ENCODE data around the gene SERPINA1.

SERPINA1 gene

DNA sequence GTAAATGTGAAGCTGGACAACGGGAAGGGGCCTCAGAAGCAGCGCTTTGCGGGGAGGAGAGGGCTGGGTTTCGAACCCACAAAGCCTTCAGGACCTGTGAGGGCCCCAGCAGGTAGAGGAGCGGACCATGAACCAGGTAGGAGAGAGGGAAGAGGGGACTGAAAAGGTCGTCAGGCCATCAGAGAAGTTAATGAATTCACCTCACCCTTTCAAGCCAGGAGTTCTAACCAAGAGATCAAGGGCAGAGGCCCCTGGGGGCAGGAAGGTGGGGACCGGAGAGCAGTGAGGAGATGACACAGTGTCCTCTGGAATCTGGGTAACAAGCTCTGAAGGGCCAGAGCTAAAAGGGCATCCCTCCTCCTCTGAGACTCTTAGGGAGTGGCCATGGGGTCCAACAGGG, 19.4 kb downstream of the SERPINA1 start:
- Histone ChIP-seq H3K9me3 (no peaks in the 10 kb centered on the region), H3K4me1 (no peaks in the 10 kb centered on the region), H3K36me3 (no peaks in the 10 kb centered on the region), H3K27me3 (peaks cover 11% of the 10 kb centered on the region), H3K4me3 (ENCODE audit: low read depth, low read length) (no peak overlapping the region)
- no peak for DNase-seq
- TF ChIP-seq, protein P1, sequence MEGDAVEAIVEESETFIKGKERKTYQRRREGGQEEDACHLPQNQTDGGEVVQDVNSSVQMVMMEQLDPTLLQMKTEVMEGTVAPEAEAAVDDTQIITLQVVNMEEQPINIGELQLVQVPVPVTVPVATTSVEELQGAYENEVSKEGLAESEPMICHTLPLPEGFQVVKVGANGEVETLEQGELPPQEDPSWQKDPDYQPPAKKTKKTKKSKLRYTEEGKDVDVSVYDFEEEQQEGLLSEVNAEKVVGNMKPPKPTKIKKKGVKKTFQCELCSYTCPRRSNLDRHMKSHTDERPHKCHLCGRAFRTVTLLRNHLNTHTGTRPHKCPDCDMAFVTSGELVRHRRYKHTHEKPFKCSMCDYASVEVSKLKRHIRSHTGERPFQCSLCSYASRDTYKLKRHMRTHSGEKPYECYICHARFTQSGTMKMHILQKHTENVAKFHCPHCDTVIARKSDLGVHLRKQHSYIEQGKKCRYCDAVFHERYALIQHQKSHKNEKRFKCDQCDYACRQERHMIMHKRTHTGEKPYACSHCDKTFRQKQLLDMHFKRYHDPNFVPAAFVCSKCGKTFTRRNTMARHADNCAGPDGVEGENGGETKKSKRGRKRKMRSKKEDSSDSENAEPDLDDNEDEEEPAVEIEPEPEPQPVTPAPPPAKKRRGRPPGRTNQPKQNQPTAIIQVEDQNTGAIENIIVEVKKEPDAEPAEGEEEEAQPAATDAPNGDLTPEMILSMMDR (IDR thresholded peaks at IDR 0.05; ENCODE audit: low read depth, low read length), result no peak

DNA sequence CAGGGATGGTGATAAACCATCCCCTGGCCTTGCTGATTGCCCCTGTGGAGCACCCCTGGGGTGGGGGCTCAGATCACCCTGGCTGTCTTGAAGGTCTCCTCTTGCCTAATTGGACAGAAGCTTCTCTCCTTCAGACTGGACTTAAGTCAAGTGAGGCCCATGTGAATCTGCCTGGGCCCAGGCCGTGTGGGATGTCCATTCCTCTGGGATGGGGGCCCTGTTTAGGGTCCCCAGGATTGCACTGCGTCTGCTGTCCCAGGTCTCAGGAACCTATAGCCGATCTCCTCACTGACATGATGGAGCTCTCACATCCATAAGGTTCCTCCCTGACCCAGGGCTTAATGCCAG, 20.2 kb downstream of the SERPINA1 start:
- Histone ChIP-seq H3K4me1 (no peaks in the 10 kb centered on the region), H3K4me3 (ENCODE audit: low read depth, low read length) (no peak overlapping the region), H3K36me3 (no peaks in the 10 kb centered on the region), H3K27me3 (peaks cover 7% of the 10 kb centered on the region), H3K9me3 (no peaks in the 10 kb centered on the region)
- DNase-seq, result no peak
- TF ChIP-seq, protein P1 (IDR thresholded peaks at IDR 0.05; ENCODE audit: low read depth, low read length), result no peak

DNA sequence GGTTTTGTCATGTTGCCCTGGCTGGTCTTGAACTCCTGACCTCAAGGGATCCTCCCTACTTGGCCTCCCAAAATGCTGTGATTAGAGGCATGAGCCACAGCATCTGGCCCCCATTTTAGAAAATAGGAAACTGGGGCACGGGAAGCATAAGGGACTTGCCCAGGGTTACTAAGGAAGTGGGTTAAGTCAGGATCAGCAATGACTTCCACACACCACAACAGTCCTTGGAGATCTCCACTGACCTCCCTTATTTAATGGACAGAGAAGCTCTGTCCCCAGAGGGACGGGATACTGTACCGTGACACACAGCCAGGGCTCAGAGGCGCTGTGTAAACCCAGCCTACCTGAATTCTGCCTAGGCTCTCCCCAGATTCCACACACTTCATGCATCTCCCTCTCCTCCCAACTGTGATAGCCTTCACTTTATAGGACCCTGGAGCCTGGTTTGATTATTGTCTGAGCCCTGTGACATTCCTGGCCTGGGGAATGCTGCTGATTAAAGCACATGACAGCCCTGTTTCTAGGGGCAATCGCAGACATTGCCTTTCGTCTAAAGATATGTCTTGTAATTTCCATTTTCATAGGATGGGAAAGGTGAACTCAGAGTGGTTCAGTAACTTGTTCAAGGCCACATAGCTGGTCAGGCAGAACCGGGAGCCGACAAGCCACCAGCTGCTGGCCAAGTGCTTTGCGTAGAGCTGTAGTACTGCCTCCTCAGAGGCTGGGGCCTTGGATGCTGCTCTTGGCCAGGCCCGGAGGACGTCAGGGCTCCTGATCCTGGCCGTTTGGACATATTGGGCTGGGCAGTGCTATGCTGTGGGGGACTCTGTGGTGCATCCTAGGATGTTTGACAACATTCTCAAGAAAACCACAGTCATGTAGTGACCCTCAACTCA, 20.8 kb downstream of the SERPINA1 start:
- H3K36me3 ChIP-seq, result no peaks in the 10 kb centered on the region
- peaks cover under 1% of the 10 kb centered on the region; the same call in 1 of the 2 replicates for H3K27me3 ChIP-seq
- no peak overlapping the region for H3K4me3 ChIP-seq (ENCODE audit: low read depth, low read length)
- no peaks in the 10 kb centered on the region for H3K9me3 ChIP-seq
- TF ChIP-seq, protein P1 (IDR thresholded peaks at IDR 0.05; ENCODE audit: low read depth, low read length), result no peak
- DNase-seq, result no peak
- no peaks in the 10 kb centered on the region for H3K4me1 ChIP-seq

DNA sequence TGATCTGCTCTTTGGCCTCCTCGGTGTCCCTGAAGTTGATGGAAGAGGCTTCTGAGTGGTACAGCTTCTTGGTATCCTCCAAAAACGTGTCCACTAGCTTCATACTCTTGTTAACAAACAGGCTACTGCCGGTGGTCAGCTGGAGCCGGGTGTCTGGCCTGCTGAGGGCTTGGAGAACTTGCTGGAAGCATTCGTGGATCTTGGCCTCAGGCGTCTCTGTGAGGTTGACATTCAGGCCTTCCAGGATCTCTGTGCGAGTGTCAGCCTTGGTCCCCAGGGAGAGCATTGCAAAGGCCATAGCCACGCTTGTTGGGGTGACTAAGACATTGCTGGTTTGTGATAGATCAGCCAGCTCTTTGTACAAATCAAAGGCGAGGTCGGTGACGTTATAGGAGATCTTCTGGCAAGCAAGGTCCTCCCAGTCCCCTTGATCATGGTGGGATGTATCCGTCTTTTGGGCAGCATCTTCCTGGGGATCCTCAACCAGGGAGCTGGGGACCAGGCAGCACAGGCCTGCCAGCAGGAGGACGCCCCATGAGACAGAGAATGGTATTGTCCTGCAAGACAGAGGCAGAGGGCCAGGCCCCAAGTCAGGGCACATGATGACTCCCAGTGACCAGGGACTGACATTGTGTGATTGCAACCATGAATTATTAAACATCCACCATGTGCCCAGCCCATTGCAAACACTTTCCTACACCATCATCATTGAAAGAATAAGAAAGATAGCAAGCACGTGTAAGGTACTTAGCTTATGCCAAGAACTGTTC, 22.1 kb downstream of the SERPINA1 start, which contains the start of gene SERPINA2:
SERPINA2 (minus strand) TSS at position 553 of the 770 bp plus-strand sequence.
- DNase-seq, result no peak
- Histone ChIP-seq H3K27me3 (no peaks in the 10 kb centered on the region; the same call in 1 of the 2 replicates), H3K9me3 (no peaks in the 10 kb centered on the region), H3K4me1 (no peaks in the 10 kb centered on the region), H3K36me3 (no peaks in the 10 kb centered on the region), H3K4me3 (ENCODE audit: low read depth, low read length) (no peak within 1 kb of the TSS)
- TF ChIP-seq, protein P1 (IDR thresholded peaks at IDR 0.05; ENCODE audit: low read depth, low read length), result no peak

DNA sequence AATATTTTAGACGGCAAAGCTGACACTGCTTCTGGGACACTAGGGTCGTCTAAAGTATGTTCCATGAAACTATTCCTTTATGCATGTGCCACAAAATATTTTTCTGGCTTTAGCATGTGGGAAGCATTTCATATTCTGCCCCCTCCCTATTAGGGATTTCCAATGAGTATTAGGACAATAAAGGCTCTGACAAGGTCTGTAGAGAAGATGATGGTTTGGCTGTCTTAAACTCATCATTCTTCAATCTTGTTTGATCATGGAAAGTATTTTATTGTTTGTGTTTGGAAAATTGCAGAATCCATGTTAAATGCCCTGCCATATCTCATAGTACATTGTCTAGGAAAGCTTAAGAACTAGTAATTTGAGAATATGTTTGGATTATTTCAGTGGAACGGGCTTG, 22.8 kb downstream of the SERPINA1 start:
- Histone ChIP-seq H3K36me3 (no peaks in the 10 kb centered on the region), H3K4me1 (no peaks in the 10 kb centered on the region), H3K27me3 (no peaks in the 10 kb centered on the region; the same call in 1 of the 2 replicates), H3K9me3 (no peaks in the 10 kb centered on the region), H3K4me3 (ENCODE audit: low read depth, low read length) (no peak overlapping the region)
- TF ChIP-seq, protein P1 (IDR thresholded peaks at IDR 0.05; ENCODE audit: low read depth, low read length), result no peak
- DNase-seq, result no peak

Measured in BE2C (cell line).